Esophagus muscularis mucosa (tissue), 4 donors: Measurements from ENCODE around the gene PLK1. TPM values are rescaled to one million over a fixed set of nuclear protein-coding genes. Genes with fewer than 3 reads are reported as not detected.

Experiments
- DNase-seq: peaks from one replicate; pipeline ENCODE4 v3.0.0-alpha.2; 2017; ENCODE audit errors: extremely low spot score
- H3K27ac ChIP-seq, 4 donors: fragments of 200-600 bp; sonication (generic); replicated peaks in 1 of 4; 1 replicate in 3 of 4; 2 replicates in 1 of 4; pipeline ENCODE4 v1.5.1; 2016 to 2019; ENCODE audit warnings: mild to moderate bottlenecking in 1 of 4
- H3K27me3 ChIP-seq, 4 donors: fragments of 200-600 bp; sonication (generic); one replicate each; pipeline versions ENCODE4 v1.5.1 to v1.6.0; 2016 to 2019
- H3K36me3 ChIP-seq, 4 donors: fragments of 200-600 bp; sonication (generic); one replicate each; pipeline ENCODE4 v1.5.1; 2016 to 2019
- H3K4me1 ChIP-seq, 4 donors: fragments of 200-600 bp; sonication (generic); one replicate each; pipeline ENCODE4 v1.5.1; 2016 to 2019
- H3K4me3 ChIP-seq, 4 donors: fragments of 200-600 bp; sonication (generic); 1 replicate in 2 of 4; 2 replicates in 2 of 4; pipeline ENCODE4 v1.5.1; 2016 to 2019; ENCODE audit warnings: mild to moderate bottlenecking in 4 of 4, moderate library complexity in 1 of 4
- H3K9me3 ChIP-seq, 4 donors: fragments of 200-600 bp; sonication (generic); 1 replicate in 3 of 4; 2 replicates in 1 of 4; pipeline ENCODE4 v1.5.1; 2016 to 2019
- EP300 ChIP-seq: sonication (generic); formaldehyde crosslinking; IDR thresholded peaks from one replicate; pipeline ENCODE4 v1.6.1; 2017; ENCODE audit warnings: antibody characterized with exemption
- POLR2A ChIP-seq: fragments of 450-650 bp; IDR thresholded peaks from one replicate; pipeline ENCODE4 v1.6.1; 2017; ENCODE audit warnings: antibody characterized with exemption, moderate library complexity, mild to moderate bottlenecking, low read depth
- POLR2AphosphoS5 ChIP-seq, 2 donors: sonication (generic); formaldehyde crosslinking; IDR thresholded peaks; one replicate each; pipeline ENCODE4 v1.6.1; 2017; ENCODE audit warnings: antibody characterized with exemption in 2 of 2
- WGBS: methylation state at CpG from one replicate; pipeline ENCODE4 v1.1.5; 2018; 5-methylcytosine and 5-hydroxymethylcytosine counted together
- intact Hi-C: fragments of 100-400 bp; cut with DNase I; formaldehyde crosslinking; loops from one replicate; pipeline ENCODE4 v1.15.1; 2023
- total RNA-seq, 4 donors: library from RNA; depleted of rRNA; stranded (reverse); fragments of >200 nt; gene quantifications; one replicate each; pipeline versions ENCODE4 v1.1.0 to v1.2.1, GENCODE V29; 2016
- TF ChIP-seq, protein P1 (sequence below), 3 experiments: fragments of 200-600 bp in 2 of 3; fragments of 450-650 bp in 1 of 3; sonication (generic) in 2 of 3; IDR thresholded peaks; one replicate each; pipeline ENCODE4 v1.5.1; 2017 to 2019; ENCODE audit warnings: antibody characterized with exemption in 3 of 3, mild to moderate bottlenecking in 2 of 3, moderate library complexity in 1 of 3

The PLK1 gene
- total RNA-seq, 4 donors from 2014 or later: 0.42 to 2.1 (median 1.3) TPM

DNA sequence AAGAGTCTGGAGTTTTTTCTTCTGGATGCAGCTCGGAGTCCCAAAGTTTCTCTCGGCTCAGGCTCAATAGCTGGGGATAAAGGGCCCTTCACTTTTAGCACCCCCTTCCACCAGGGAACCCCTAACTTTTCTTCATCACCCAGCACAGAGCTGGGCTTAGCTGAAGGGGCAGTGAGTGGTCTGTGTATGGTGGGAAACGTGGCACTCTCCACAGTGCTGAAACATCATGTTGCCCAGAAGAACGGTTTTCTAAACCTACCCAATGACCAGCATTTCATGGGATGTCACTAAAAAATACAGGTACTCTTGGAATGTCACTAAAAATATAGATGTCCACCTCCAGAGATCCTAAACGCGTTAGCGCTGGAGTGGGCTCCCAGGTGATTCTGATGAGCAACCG lies 22.4 kb downstream of the PLK1 start:
- peaks cover 0 to 31% (median 0%) of the 10 kb centered on the region in 4 donors for H3K27me3 ChIP-seq
- no peak overlapping the region for H3K4me3 ChIP-seq
- TF ChIP-seq EP300 (no peak), POLR2AphosphoS5 (IDR thresholded peaks at IDR 0.05) (no peak), POLR2A (no peak)
- TF ChIP-seq, protein P1, sequence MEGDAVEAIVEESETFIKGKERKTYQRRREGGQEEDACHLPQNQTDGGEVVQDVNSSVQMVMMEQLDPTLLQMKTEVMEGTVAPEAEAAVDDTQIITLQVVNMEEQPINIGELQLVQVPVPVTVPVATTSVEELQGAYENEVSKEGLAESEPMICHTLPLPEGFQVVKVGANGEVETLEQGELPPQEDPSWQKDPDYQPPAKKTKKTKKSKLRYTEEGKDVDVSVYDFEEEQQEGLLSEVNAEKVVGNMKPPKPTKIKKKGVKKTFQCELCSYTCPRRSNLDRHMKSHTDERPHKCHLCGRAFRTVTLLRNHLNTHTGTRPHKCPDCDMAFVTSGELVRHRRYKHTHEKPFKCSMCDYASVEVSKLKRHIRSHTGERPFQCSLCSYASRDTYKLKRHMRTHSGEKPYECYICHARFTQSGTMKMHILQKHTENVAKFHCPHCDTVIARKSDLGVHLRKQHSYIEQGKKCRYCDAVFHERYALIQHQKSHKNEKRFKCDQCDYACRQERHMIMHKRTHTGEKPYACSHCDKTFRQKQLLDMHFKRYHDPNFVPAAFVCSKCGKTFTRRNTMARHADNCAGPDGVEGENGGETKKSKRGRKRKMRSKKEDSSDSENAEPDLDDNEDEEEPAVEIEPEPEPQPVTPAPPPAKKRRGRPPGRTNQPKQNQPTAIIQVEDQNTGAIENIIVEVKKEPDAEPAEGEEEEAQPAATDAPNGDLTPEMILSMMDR (IDR thresholded peaks at IDR 0.05): no peak
- no peak overlapping the region for H3K27ac ChIP-seq
- no peaks in the 10 kb centered on the region for H3K4me1 ChIP-seq
- no peaks in the 10 kb centered on the region for H3K36me3 ChIP-seq
- intact Hi-C loops: no loop called here
- 78% methylated on average over 8 of the region's 8 CpGs for WGBS
- H3K9me3 ChIP-seq: peaks cover 0 to 8% (median 6%) of the 10 kb centered on the region in 4 donors
- DNase-seq: no peak

- Histone ChIP-seq H3K27ac (no peak overlapping the region), H3K27me3 (peaks cover 0 to 34% (median 0%) of the 10 kb centered on the region in 4 donors), H3K9me3 (peaks cover 0 to 8% (median 6%) of the 10 kb centered on the region in 4 donors), H3K4me3 (no peak overlapping the region), H3K36me3 (no peaks in the 10 kb centered on the region), H3K4me1 (no peaks in the 10 kb centered on the region)
- WGBS: 64% methylated on average over 2 of the region's 2 CpGs
- no peak for TF ChIP-seq POLR2A
- TF ChIP-seq EP300: no peak
- TF ChIP-seq, protein P1 (IDR thresholded peaks at IDR 0.05): no peak
- TF ChIP-seq POLR2AphosphoS5 (IDR thresholded peaks at IDR 0.05): no peak
- intact Hi-C loops: no loop called here
- DNase-seq: no peak
Observed at GRCh38 chr16:23702951-23703350, 24.3 kb downstream of the PLK1 start.

DNA sequence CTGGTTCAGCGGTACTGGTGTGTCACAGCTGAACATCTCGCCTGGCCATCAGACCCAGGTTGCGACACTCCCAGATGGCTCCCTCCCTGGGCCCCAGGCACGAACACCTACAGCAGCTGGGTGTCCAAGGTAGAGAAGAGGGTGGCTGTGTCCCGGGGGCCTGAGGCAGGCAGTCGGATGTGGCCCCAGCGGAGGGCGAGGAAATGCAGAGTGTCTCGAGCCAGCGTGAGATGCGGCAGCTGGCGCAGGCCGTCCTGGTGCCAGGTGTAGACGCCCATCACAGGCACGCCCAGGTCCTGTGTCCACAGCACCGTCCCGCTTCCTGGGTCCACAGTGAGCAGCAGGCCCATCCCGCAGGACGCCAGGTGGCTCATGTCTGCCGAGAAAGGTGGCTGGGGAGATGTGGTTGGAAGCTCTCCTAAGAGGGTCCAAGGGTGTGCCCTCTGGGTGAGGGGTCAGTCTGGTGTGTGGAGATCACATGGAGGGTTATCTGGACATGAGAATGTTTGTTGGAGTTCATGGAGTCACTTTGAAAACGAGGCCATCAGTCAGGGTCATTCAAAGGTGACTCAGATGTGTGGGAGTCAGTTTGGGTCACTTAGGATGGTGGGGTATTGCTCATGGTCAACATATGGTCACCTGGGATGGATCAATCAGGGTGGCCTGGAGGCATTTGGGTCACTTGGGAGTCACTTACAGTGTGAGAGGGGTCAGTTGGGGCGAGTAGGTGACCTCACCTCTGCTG lies 26.3 kb downstream of the PLK1 start:
- H3K4me3 ChIP-seq: no peak overlapping the region
- WGBS: 87% methylated on average over 10 of the region's 22 CpGs
- intact Hi-C loops: no loop called here
- H3K27ac ChIP-seq: no peak overlapping the region
- H3K9me3 ChIP-seq: peaks cover 0 to 24% (median 10%) of the 10 kb centered on the region in 4 donors
- no peaks in the 10 kb centered on the region for H3K36me3 ChIP-seq
- H3K27me3 ChIP-seq: peaks cover 0 to 36% (median 0%) of the 10 kb centered on the region in 4 donors
- TF ChIP-seq, protein P1 (IDR thresholded peaks at IDR 0.05): no peak
- TF ChIP-seq EP300 (no peak), POLR2A (no peak), POLR2AphosphoS5 (IDR thresholded peaks at IDR 0.05) (no peak)
- DNase-seq: no peak
- no peaks in the 10 kb centered on the region for H3K4me1 ChIP-seq

- 83% methylated on average over 2 of the region's 2 CpGs for WGBS
- H3K36me3 ChIP-seq: no peaks in the 10 kb centered on the region
- intact Hi-C loops: no loop called here
- peaks cover 0 to 42% (median 0%) of the 10 kb centered on the region in 4 donors for H3K27me3 ChIP-seq
- no peak overlapping the region for H3K27ac ChIP-seq
- TF ChIP-seq POLR2A (no peak), POLR2AphosphoS5 (IDR thresholded peaks at IDR 0.05) (no peak), EP300 (no peak)
- TF ChIP-seq, protein P1 (IDR thresholded peaks at IDR 0.05): no peak
- peaks cover 0 to 30% (median 13%) of the 10 kb centered on the region in 4 donors for H3K9me3 ChIP-seq
- no peak for DNase-seq
- H3K4me1 ChIP-seq: no peaks in the 10 kb centered on the region
- no peak overlapping the region for H3K4me3 ChIP-seq
Observed at GRCh38 chr16:23705517-23705902, 26.8 kb downstream of the PLK1 start.
